ENCODE measurements around the gene MMP15. TPM values are rescaled to one million over a fixed set of nuclear protein-coding genes. Genes with fewer than 3 reads are reported as not detected.
"Not testable (repeated sequence)": the region's sequence is repeated elsewhere in the genome, so short reads cannot be mapped to it uniquely, and the experiment has no call there.

MMP15 gene
- 4.6 TPM for total RNA-seq

- ATAC-seq: peak; percentile 77
These were observed at the start of gene MMP15 for GRCh38 chr16:58025351-58026138. TSS of gene MMP15 (plus strand) at chr16:58025754. CDS start at chr16:58026351, 597 bp downstream.

- peak; percentile 47 for ATAC-seq
These were observed 49.2 kb upstream of the MMP15 start for GRCh38 chr16:57976331-57976796.

GRCh38 chr16:57977418-57978069 is 48.0 kb upstream of the MMP15 start:
- ATAC-seq: peak; percentile 25

GRCh38 chr16:57978070-57978465 is 47.5 kb upstream of the MMP15 start:
- ATAC-seq: not testable (repeated sequence)

- no peak for ATAC-seq
These were observed 46.5 kb upstream of the MMP15 start for GRCh38 chr16:57979006-57979585.

- no peak for ATAC-seq
These were observed 43.9 kb upstream of the MMP15 start for GRCh38 chr16:57981636-57982035.

GRCh38 chr16:57982385-57982784 is 43.2 kb upstream of the MMP15 start:
- no peak for ATAC-seq

- peak; percentile 91 for ATAC-seq
These were observed 40.9 kb upstream of the MMP15 start for GRCh38 chr16:57984443-57985203.

- peak; percentile 28 for ATAC-seq
These were observed 40.1 kb upstream of the MMP15 start for GRCh38 chr16:57985204-57986181.

GRCh38 chr16:57986196-57986595 is 39.4 kb upstream of the MMP15 start:
- ATAC-seq: no peak

GRCh38 chr16:57987441-57988177 is 37.9 kb upstream of the MMP15 start:
- no peak for ATAC-seq

GRCh38 chr16:57988929-57989328 is 36.6 kb upstream of the MMP15 start:
- peak; percentile 63 for ATAC-seq

GRCh38 chr16:57991551-57992059 is 33.9 kb upstream of the MMP15 start:
- ATAC-seq: no peak

- ATAC-seq: no peak
These were observed 33.5 kb upstream of the MMP15 start for GRCh38 chr16:57992084-57992483.

GRCh38 chr16:57993438-57993837 is 32.1 kb upstream of the MMP15 start:
- ATAC-seq: peak; percentile 2

GRCh38 chr16:57993897-57994296 is 31.7 kb upstream of the MMP15 start:
- ATAC-seq: no peak

GRCh38 chr16:57994361-57994760 is 31.2 kb upstream of the MMP15 start:
- no peak for ATAC-seq

GRCh38 chr16:57994778-57995177 is 30.8 kb upstream of the MMP15 start:
- peak; percentile 42 for ATAC-seq

GRCh38 chr16:57995721-57996405 is 29.7 kb upstream of the MMP15 start:
- no peak for ATAC-seq
